OCI-LY3 (cell line): ENCODE results near the gene CNDP1.

ENCODE experiments used
- H2AFZ ChIP-seq: fragments of 200-600, 300-600 bp; shearing (Covaris generic); 2 replicates; pipeline ENCODE4 v1.6.0; 2014; ENCODE audit warnings: antibody characterized with exemption, low read depth, low read length
- H3K27ac ChIP-seq: fragments of 200-600, 300-600 bp; sonication (generic); 2 replicates; pipeline ENCODE4 v1.5.1; 2014; ENCODE audit warnings: mild to moderate bottlenecking, low read length, moderate library complexity, mixed read lengths
- H3K27me3 ChIP-seq: fragments of 200-600, 300-600 bp; sonication (generic); 2 replicates; pipeline ENCODE4 v1.6.1; 2014; ENCODE audit warnings: low read depth, low read length, mixed read lengths
- H3K36me3 ChIP-seq: fragments of 200-600, 300-600 bp; sonication (generic); replicated peaks from 2 replicates; pipeline ENCODE3; 2014; ENCODE audit warnings: low read depth, low read length, mixed read lengths
- H3K4me1 ChIP-seq: fragments of 300-600, 200-600 bp; sonication (generic); 2 replicates; pipeline ENCODE4 v1.6.1; 2014; ENCODE audit warnings: low read length, mixed read lengths
- H3K4me2 ChIP-seq: fragments of 200-600, 300-600 bp; sonication (generic); 2 replicates; pipeline ENCODE4 v1.6.1; 2014; ENCODE audit warnings: low read length, mixed read lengths
- H3K4me3 ChIP-seq: fragments of 300-600, 200-600 bp; sonication (generic); 2 replicates; pipeline ENCODE4 v1.5.1; 2014; ENCODE audit warnings: antibody characterized with exemption, mild to moderate bottlenecking, low read length, moderate library complexity
- H3K79me2 ChIP-seq: fragments of 300-600, 200-600 bp; shearing (Covaris generic); 2 replicates; pipeline ENCODE4 v1.6.1; 2014; ENCODE audit warnings: mild to moderate bottlenecking, low read length, mixed read lengths
- H3K9ac ChIP-seq: fragments of 300-600, 200-600 bp; shearing (Covaris generic); 2 replicates; pipeline ENCODE4 v1.6.0; 2014; ENCODE audit warnings: mild to moderate bottlenecking, low read length, moderate library complexity
- H3K9me3 ChIP-seq: fragments of 200-600, 300-600 bp; shearing (Covaris generic); 2 replicates; pipeline ENCODE4 v1.6.1; 2014; ENCODE audit warnings: low read length, mixed read lengths; ENCODE audit not compliant: insufficient read depth
- H4K20me1 ChIP-seq: fragments of 200-600, 300-600 bp; sonication (generic); 2 replicates; pipeline ENCODE4 v1.6.1; 2016; ENCODE audit warnings: low read length, mixed read lengths; ENCODE audit not compliant: insufficient read depth
- CTCF ChIP-seq: fragments of 200-600, 300-600 bp; sonication (generic); IDR thresholded peaks from 2 replicates; pipeline ENCODE4 v1.5.1; 2014; ENCODE audit warnings: antibody characterized with exemption, low read length, low read depth
- EZH2phosphoT487 ChIP-seq: fragments of 200-600 bp; shearing (Covaris generic); IDR thresholded peaks from 2 replicates; pipeline ENCODE4 v1.6.1; 2018; ENCODE audit warnings: antibody characterized with exemption, mixed run types, low read depth

CNDP1 gene

GRCh38 chr18:74567822-74568221 lies 33.5 kb downstream of the CNDP1 start:
- H3K4me3 ChIP-seq = no peak overlapping the region
- H3K79me2 ChIP-seq = no peaks in the 10 kb centered on the region
- H3K36me3 ChIP-seq = no peaks in the 10 kb centered on the region
- H3K9ac ChIP-seq = no peak overlapping the region
- H4K20me1 ChIP-seq = no peaks in the 10 kb centered on the region
- no peak overlapping the region for H2AFZ ChIP-seq
- peaks cover 5% of the 10 kb centered on the region for H3K4me1 ChIP-seq
- TF ChIP-seq EZH2phosphoT487 = no peak
- peak; percentile 51 for TF ChIP-seq CTCF
- H3K9me3 ChIP-seq = no peaks in the 10 kb centered on the region
- no peak overlapping the region for H3K4me2 ChIP-seq
- H3K27ac ChIP-seq = no peak overlapping the region
- H3K27me3 ChIP-seq = peaks cover 29% of the 10 kb centered on the region; the same call in 1 of the 2 replicates

GRCh38 chr18:74569401-74569800 lies 35.1 kb downstream of the CNDP1 start:
- no peaks in the 10 kb centered on the region for H3K9me3 ChIP-seq
- H3K79me2 ChIP-seq = no peaks in the 10 kb centered on the region
- TF ChIP-seq CTCF (no peak), EZH2phosphoT487 (no peak)
- no peaks in the 10 kb centered on the region for H4K20me1 ChIP-seq
- H3K36me3 ChIP-seq = no peaks in the 10 kb centered on the region
- H3K4me3 ChIP-seq = no peak overlapping the region
- no peak overlapping the region for H2AFZ ChIP-seq
- no peak overlapping the region for H3K27ac ChIP-seq
- peaks cover 28% of the 10 kb centered on the region; the same call in 1 of the 2 replicates for H3K27me3 ChIP-seq
- peaks cover 5% of the 10 kb centered on the region for H3K4me1 ChIP-seq
- H3K9ac ChIP-seq = no peak overlapping the region
- no peak overlapping the region for H3K4me2 ChIP-seq

GRCh38 chr18:74570266-74570665 lies 36.0 kb downstream of the CNDP1 start:
- no peak overlapping the region for H3K4me3 ChIP-seq
- TF ChIP-seq CTCF = no peak
- no peak for TF ChIP-seq EZH2phosphoT487
- H3K27ac ChIP-seq = no peak overlapping the region
- no peaks in the 10 kb centered on the region for H4K20me1 ChIP-seq
- H3K4me1 ChIP-seq = peaks cover 5% of the 10 kb centered on the region
- H3K9ac ChIP-seq = no peak overlapping the region
- no peaks in the 10 kb centered on the region for H3K36me3 ChIP-seq
- H3K4me2 ChIP-seq = no peak overlapping the region
- H2AFZ ChIP-seq = no peak overlapping the region
- peaks cover 24% of the 10 kb centered on the region; the same call in 1 of the 2 replicates for H3K27me3 ChIP-seq
- no peaks in the 10 kb centered on the region for H3K79me2 ChIP-seq
- no peaks in the 10 kb centered on the region for H3K9me3 ChIP-seq

GRCh38 chr18:74571895-74572680 lies 37.8 kb downstream of the CNDP1 start:
- H3K4me3 ChIP-seq = no peak overlapping the region
- H3K27ac ChIP-seq = no peak overlapping the region
- H3K4me2 ChIP-seq = no peak overlapping the region
- no peak overlapping the region for H3K9ac ChIP-seq
- TF ChIP-seq EZH2phosphoT487 (no peak), CTCF (no peak)
- no peak overlapping the region for H2AFZ ChIP-seq
- no peaks in the 10 kb centered on the region for H3K79me2 ChIP-seq
- H3K27me3 ChIP-seq = peaks cover 24% of the 10 kb centered on the region
- H3K4me1 ChIP-seq = peaks cover 5% of the 10 kb centered on the region
- no peaks in the 10 kb centered on the region for H4K20me1 ChIP-seq
- no peaks in the 10 kb centered on the region for H3K9me3 ChIP-seq
- no peaks in the 10 kb centered on the region for H3K36me3 ChIP-seq
